H1 (cell line): Measurements from ENCODE around the gene ST6GALNAC5. TPM values are rescaled to one million over a fixed set of nuclear protein-coding genes. Genes with fewer than 3 reads are reported as not detected.

Experiments
- CEBPB ChIP-seq: IDR thresholded peaks from 2 replicates; pipeline ENCODE4 v1.6.1; 2012; ENCODE audit warnings: low read depth, low read length
- GTF2F1 ChIP-seq: IDR thresholded peaks from 2 replicates; pipeline ENCODE4 v1.6.1; 2012; ENCODE audit warnings: low read depth, low read length, improper control_type of control experiment, borderline replicate concordance
- POU5F1 ChIP-seq: IDR thresholded peaks from 2 replicates; pipeline ENCODE4 v1.6.1; 2011; ENCODE audit warnings: low read depth, mild to moderate bottlenecking, low read length, moderate library complexity
- SIX5 ChIP-seq: IDR thresholded peaks from 2 replicates; pipeline ENCODE4 v1.6.1; 2011; ENCODE audit warnings: mild to moderate bottlenecking, low read depth, low read length
- SP1 ChIP-seq: IDR thresholded peaks from 2 replicates; pipeline ENCODE4 v1.6.1; 2011; ENCODE audit warnings: low read depth, low read length
- SRF ChIP-seq: IDR thresholded peaks from 2 replicates; pipeline ENCODE4 v1.6.1; 2011; ENCODE audit warnings: mild to moderate bottlenecking, low read depth, low read length, moderate library complexity
- ZNF274 ChIP-seq: IDR thresholded peaks from 2 replicates; pipeline ENCODE4 v1.7.0; 2012; ENCODE audit warnings: low read length, borderline replicate concordance; ENCODE audit errors: extremely low read depth
- polyA plus RNA-seq, 7 experiments: library from polyadenylated mRNA; depleted of rRNA in 3 of 7; stranded (reverse) in 5 of 7; unstranded in 2 of 7; fragments of >200 nt in 5 of 7; fragments of 200-250 nt in 2 of 7; gene quantifications; 1 replicate in 5 of 7; 2 replicates in 1 of 7; 4 replicates in 1 of 7; pipeline versions ENCODE4 v1.2.1 to v1.2.3, GENCODE V29; 2011 to 2013; ENCODE audit warnings: missing spikeins in 2 of 7, mixed read lengths in 2 of 7
- total RNA-seq: library from RNA; stranded (reverse); fragmentation: NEBNext Ultra II Directional; extraction: Animal tissue kit (Norgen Biotek cat#: 25700); gene quantifications from 2 replicates; pipeline ENCODE4 v1.2.1, GENCODE V29; 2021
- TF ChIP-seq, protein P1 (sequence below): fragments of 300-600 bp; sonication (generic); IDR thresholded peaks from 2 replicates; pipeline ENCODE4 v1.7.1; 2012; ENCODE audit warnings: low read length, moderate library complexity, mild to moderate bottlenecking, inconsistent platforms; ENCODE audit not compliant: insufficient replicate concordance
- TF ChIP-seq, protein P2 (sequence below): IDR thresholded peaks from 2 replicates; pipeline ENCODE4 v1.6.1; 2011; ENCODE audit warnings: low read depth, mild to moderate bottlenecking, low read length; ENCODE audit not compliant: insufficient read depth

Gene ST6GALNAC5
- total and polyA plus RNA-seq, 2 of the 8 experiments (the other 6 are each of a cell fraction or from before 2014, with no cell fraction given), result 6.2 to 7.3 TPM

DNA sequence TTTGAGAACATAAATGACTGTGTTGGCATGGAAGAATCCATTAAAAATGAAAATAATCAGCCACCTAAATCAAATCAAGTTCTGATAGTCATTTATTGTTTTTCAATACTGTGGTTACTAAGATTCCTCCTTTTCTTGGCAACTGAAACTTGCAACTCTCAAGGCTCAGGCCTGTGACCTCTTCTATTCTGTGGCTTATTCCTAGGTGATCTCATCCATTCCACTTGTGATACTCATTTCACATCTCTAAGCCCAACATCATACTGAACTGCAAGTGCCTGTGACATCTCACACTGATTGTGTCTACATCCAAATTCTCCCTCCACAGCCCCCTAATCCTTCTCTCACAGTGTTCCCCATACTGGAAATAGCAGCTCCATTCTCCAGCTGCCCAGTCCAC, 4.8 kb upstream of the ST6GALNAC5 start (continued):
- TF ChIP-seq, protein P1, sequence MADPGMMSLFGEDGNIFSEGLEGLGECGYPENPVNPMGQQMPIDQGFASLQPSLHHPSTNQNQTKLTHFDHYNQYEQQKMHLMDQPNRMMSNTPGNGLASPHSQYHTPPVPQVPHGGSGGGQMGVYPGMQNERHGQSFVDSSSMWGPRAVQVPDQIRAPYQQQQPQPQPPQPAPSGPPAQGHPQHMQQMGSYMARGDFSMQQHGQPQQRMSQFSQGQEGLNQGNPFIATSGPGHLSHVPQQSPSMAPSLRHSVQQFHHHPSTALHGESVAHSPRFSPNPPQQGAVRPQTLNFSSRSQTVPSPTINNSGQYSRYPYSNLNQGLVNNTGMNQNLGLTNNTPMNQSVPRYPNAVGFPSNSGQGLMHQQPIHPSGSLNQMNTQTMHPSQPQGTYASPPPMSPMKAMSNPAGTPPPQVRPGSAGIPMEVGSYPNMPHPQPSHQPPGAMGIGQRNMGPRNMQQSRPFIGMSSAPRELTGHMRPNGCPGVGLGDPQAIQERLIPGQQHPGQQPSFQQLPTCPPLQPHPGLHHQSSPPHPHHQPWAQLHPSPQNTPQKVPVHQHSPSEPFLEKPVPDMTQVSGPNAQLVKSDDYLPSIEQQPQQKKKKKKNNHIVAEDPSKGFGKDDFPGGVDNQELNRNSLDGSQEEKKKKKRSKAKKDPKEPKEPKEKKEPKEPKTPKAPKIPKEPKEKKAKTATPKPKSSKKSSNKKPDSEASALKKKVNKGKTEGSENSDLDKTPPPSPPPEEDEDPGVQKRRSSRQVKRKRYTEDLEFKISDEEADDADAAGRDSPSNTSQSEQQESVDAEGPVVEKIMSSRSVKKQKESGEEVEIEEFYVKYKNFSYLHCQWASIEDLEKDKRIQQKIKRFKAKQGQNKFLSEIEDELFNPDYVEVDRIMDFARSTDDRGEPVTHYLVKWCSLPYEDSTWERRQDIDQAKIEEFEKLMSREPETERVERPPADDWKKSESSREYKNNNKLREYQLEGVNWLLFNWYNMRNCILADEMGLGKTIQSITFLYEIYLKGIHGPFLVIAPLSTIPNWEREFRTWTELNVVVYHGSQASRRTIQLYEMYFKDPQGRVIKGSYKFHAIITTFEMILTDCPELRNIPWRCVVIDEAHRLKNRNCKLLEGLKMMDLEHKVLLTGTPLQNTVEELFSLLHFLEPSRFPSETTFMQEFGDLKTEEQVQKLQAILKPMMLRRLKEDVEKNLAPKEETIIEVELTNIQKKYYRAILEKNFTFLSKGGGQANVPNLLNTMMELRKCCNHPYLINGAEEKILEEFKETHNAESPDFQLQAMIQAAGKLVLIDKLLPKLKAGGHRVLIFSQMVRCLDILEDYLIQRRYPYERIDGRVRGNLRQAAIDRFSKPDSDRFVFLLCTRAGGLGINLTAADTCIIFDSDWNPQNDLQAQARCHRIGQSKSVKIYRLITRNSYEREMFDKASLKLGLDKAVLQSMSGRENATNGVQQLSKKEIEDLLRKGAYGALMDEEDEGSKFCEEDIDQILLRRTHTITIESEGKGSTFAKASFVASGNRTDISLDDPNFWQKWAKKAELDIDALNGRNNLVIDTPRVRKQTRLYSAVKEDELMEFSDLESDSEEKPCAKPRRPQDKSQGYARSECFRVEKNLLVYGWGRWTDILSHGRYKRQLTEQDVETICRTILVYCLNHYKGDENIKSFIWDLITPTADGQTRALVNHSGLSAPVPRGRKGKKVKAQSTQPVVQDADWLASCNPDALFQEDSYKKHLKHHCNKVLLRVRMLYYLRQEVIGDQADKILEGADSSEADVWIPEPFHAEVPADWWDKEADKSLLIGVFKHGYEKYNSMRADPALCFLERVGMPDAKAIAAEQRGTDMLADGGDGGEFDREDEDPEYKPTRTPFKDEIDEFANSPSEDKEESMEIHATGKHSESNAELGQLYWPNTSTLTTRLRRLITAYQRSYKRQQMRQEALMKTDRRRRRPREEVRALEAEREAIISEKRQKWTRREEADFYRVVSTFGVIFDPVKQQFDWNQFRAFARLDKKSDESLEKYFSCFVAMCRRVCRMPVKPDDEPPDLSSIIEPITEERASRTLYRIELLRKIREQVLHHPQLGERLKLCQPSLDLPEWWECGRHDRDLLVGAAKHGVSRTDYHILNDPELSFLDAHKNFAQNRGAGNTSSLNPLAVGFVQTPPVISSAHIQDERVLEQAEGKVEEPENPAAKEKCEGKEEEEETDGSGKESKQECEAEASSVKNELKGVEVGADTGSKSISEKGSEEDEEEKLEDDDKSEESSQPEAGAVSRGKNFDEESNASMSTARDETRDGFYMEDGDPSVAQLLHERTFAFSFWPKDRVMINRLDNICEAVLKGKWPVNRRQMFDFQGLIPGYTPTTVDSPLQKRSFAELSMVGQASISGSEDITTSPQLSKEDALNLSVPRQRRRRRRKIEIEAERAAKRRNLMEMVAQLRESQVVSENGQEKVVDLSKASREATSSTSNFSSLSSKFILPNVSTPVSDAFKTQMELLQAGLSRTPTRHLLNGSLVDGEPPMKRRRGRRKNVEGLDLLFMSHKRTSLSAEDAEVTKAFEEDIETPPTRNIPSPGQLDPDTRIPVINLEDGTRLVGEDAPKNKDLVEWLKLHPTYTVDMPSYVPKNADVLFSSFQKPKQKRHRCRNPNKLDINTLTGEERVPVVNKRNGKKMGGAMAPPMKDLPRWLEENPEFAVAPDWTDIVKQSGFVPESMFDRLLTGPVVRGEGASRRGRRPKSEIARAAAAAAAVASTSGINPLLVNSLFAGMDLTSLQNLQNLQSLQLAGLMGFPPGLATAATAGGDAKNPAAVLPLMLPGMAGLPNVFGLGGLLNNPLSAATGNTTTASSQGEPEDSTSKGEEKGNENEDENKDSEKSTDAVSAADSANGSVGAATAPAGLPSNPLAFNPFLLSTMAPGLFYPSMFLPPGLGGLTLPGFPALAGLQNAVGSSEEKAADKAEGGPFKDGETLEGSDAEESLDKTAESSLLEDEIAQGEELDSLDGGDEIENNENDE, result no peak
- no peak for TF ChIP-seq GTF2F1
- no peak for TF ChIP-seq POU5F1
- no peak for TF ChIP-seq SIX5
- TF ChIP-seq SP1, result no peak
- TF ChIP-seq, protein P2, sequence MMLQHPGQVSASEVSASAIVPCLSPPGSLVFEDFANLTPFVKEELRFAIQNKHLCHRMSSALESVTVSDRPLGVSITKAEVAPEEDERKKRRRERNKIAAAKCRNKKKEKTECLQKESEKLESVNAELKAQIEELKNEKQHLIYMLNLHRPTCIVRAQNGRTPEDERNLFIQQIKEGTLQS, result no peak
- no peak for TF ChIP-seq SRF
- no peak for TF ChIP-seq CEBPB
- TF ChIP-seq ZNF274, result no peak
